Measurements from ENCODE around the gene ADAM23. TPM values are rescaled to one million over a fixed set of nuclear protein-coding genes. Genes with fewer than 3 reads are reported as not detected.

Gene ADAM23
- total and polyA plus RNA-seq, 2 donors from 2014 or later = 1.0 to 2.5 TPM

GRCh38 chr2:206562375-206562774 is 119.0 kb downstream of the ADAM23 start:
- no peak for TF ChIP-seq CTCF (IDR thresholded peaks at IDR 0.05; ENCODE audit: borderline replicate concordance, extremely low read depth, insufficient read depth)
- Histone ChIP-seq H3K9ac (ENCODE audit: low read length in 3 of 3) (no peak overlapping the region), H3K9me3 (ENCODE audit: control insufficient read depth in 2 of 3, insufficient read depth in 1 of 3, low read length in 3 of 3) (no peaks in the 10 kb centered on the region), H3K27me3 (ENCODE audit: control insufficient read depth, insufficient read depth, low read length) (no peaks in the 10 kb centered on the region), H3K4me3 (ENCODE audit: low read length in 3 of 3) (no peak overlapping the region), H3K4me1 (ENCODE audit: control insufficient read depth in 2 of 3, insufficient read depth in 2 of 3, low read depth in 1 of 3, low read length in 3 of 3) (no peaks in the 10 kb centered on the region), H3K27ac (ENCODE audit: low read depth in 2 of 2, low read length in 2 of 2) (no peak overlapping the region), H3K36me3 (ENCODE audit: control insufficient read depth in 2 of 3, insufficient read depth in 3 of 3, low read length in 3 of 3) (no peaks in the 10 kb centered on the region)
- DNase-seq (no peak), FAIRE-seq (no peak)
- intact Hi-C loops (cut with DNase I) = no loop called here

- no peaks in the 10 kb centered on the region for H3K27me3 ChIP-seq (ENCODE audit: control insufficient read depth, insufficient read depth, low read length)
- H3K9me3 ChIP-seq (ENCODE audit: control insufficient read depth in 2 of 3, insufficient read depth in 1 of 3, low read length in 3 of 3) = no peaks in the 10 kb centered on the region
- no peaks in the 10 kb centered on the region for H3K4me1 ChIP-seq (ENCODE audit: control insufficient read depth in 2 of 3, insufficient read depth in 2 of 3, low read depth in 1 of 3, low read length in 3 of 3)
- intact Hi-C loops (cut with DNase I) = no loop called here
- FAIRE-seq = no peak
- no peak overlapping the region for H3K27ac ChIP-seq (ENCODE audit: low read depth in 2 of 2, low read length in 2 of 2)
- no peak overlapping the region for H3K9ac ChIP-seq (ENCODE audit: low read length in 3 of 3)
- no peak overlapping the region for H3K4me3 ChIP-seq (ENCODE audit: low read length in 3 of 3)
- TF ChIP-seq CTCF (IDR thresholded peaks at IDR 0.05; ENCODE audit: borderline replicate concordance, extremely low read depth, insufficient read depth) = no peak
- no peak for DNase-seq
- no peaks in the 10 kb centered on the region for H3K36me3 ChIP-seq (ENCODE audit: control insufficient read depth in 2 of 3, insufficient read depth in 3 of 3, low read length in 3 of 3)
Observed at GRCh38 chr2:206563374-206563773, 120.0 kb downstream of the ADAM23 start.

GRCh38 chr2:206565666-206566065 is 122.3 kb downstream of the ADAM23 start:
- no peak for TF ChIP-seq CTCF (IDR thresholded peaks at IDR 0.05; ENCODE audit: borderline replicate concordance, extremely low read depth, insufficient read depth)
- Histone ChIP-seq H3K4me1 (ENCODE audit: control insufficient read depth in 2 of 3, insufficient read depth in 2 of 3, low read depth in 1 of 3, low read length in 3 of 3) (no peaks in the 10 kb centered on the region), H3K9ac (ENCODE audit: low read length in 3 of 3) (no peak overlapping the region), H3K27ac (ENCODE audit: low read depth in 2 of 2, low read length in 2 of 2) (no peak overlapping the region), H3K4me3 (ENCODE audit: low read length in 3 of 3) (no peak overlapping the region), H3K27me3 (ENCODE audit: control insufficient read depth, insufficient read depth, low read length) (no peaks in the 10 kb centered on the region), H3K36me3 (ENCODE audit: control insufficient read depth in 2 of 3, insufficient read depth in 3 of 3, low read length in 3 of 3) (no peaks in the 10 kb centered on the region), H3K9me3 (ENCODE audit: control insufficient read depth in 2 of 3, insufficient read depth in 1 of 3, low read length in 3 of 3) (no peaks in the 10 kb centered on the region)
- intact Hi-C loops (cut with DNase I) = no loop called here
- no peak for FAIRE-seq
- no peak for DNase-seq

- no peak for DNase-seq
- H3K27me3 ChIP-seq (ENCODE audit: control insufficient read depth, insufficient read depth, low read length) = no peaks in the 10 kb centered on the region
- H3K36me3 ChIP-seq (ENCODE audit: control insufficient read depth in 2 of 3, insufficient read depth in 3 of 3, low read length in 3 of 3) = no peaks in the 10 kb centered on the region
- no peak overlapping the region for H3K9ac ChIP-seq (ENCODE audit: low read length in 3 of 3)
- intact Hi-C loops (cut with DNase I) = no loop called here
- no peak for TF ChIP-seq CTCF (IDR thresholded peaks at IDR 0.05; ENCODE audit: borderline replicate concordance, extremely low read depth, insufficient read depth)
- no peaks in the 10 kb centered on the region for H3K4me1 ChIP-seq (ENCODE audit: control insufficient read depth in 2 of 3, insufficient read depth in 2 of 3, low read depth in 1 of 3, low read length in 3 of 3)
- H3K9me3 ChIP-seq (ENCODE audit: control insufficient read depth in 2 of 3, insufficient read depth in 1 of 3, low read length in 3 of 3) = no peaks in the 10 kb centered on the region
- H3K27ac ChIP-seq (ENCODE audit: low read depth in 2 of 2, low read length in 2 of 2) = no peak overlapping the region
- no peak overlapping the region for H3K4me3 ChIP-seq (ENCODE audit: low read length in 3 of 3)
- FAIRE-seq = no peak
Observed at GRCh38 chr2:206569470-206569869, 126.1 kb downstream of the ADAM23 start.
